Measurements from ENCODE around the gene NABP2.
A peak's percentile ranks its signal among the peaks of the same experiment; 100 is the strongest.

Gene NABP2

DNA sequence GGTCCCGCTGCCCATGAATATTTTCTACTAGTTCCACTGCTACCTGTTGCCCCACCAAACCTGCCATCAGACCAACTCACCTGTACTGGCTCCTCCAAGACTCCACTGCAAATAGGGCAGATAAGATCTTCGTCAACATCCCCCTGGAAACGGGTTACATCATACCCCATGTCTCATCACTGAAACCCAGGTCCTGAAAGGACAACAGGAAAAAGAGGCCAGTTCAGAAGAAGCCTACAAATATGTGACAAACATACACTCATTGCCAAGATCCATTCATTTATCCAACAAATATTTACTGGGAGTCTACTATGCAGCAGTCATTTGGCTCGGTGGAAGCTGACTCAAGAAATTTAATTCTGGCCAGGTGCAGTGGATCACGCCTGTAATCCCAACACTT is 10.3 kb upstream of the NABP2 start:
- no peak for DNase-seq (ENCODE audit: low read depth, low spot score)

DNA sequence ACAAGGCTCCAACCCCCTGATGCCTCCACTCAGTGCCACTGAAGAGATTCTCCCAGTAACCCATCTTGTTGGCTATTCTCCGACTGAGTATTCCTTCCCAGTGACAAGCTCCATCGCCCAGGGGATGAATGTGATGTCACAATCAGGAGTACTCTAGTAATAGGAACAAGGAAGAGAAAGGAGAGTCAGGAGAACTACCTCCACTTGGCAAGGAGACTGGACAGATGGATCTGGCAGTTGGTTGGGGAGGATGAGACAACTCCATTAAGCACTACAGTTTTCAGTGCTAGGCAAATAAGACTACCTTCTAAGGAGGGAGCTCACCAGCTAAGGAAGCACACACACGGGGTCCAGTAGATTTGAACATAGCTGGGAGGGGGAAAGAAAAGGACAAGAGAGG is 7.7 kb upstream of the NABP2 start:
- DNase-seq (ENCODE audit: low read depth, low spot score): no peak

DNA sequence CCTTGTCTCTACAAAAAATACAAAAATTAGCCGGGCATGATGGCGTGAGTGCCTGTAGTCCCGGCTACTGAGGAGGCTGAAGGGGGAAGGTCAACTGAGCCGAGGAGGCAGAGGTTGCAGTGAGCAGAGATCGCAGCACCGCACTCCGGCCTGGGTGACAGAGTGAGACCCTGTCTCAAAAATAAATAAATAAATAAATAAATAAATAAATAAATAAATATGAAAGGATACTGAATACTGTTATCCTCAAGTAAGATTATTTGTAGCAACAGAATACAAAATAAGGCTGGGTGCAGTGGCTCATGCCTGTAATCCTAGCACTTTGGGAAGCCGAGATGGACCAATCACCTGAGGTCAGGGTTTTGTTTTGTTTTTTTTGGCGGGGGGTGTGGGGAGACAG is 4.3 kb upstream of the NABP2 start:
- no peak for DNase-seq (ENCODE audit: low read depth, low spot score)

DNA sequence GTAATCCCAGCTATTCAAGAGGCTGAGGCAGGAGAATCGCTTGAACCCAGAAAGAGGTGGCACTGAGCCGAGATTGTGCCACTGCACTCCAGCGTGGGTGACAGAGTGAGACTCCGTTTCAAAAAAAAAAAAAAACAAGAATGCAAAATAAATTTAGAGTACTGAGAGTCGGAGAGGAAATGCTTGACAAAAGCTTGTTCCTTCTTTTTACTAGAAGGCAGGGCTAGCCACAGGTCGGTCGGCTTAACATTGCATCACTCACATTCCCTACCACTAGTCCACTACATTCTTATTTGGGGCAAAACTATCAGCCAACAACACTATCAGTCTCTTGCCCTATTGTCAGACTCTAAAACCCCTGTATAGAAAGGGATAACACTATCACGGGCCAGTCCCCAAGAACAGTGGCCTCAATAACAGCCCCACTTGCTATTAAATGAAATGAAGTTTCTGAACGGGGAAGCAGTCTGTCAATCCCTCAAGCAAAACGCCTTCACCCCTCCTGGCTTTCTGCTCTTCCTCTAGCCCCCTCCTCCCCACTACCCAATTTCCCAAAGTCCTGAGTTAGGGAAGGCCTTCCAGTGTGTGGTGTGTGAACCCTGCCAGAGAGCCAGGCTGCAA is 3.4 kb upstream of the NABP2 start:
- no peak for DNase-seq (ENCODE audit: low read depth, low spot score)

DNA sequence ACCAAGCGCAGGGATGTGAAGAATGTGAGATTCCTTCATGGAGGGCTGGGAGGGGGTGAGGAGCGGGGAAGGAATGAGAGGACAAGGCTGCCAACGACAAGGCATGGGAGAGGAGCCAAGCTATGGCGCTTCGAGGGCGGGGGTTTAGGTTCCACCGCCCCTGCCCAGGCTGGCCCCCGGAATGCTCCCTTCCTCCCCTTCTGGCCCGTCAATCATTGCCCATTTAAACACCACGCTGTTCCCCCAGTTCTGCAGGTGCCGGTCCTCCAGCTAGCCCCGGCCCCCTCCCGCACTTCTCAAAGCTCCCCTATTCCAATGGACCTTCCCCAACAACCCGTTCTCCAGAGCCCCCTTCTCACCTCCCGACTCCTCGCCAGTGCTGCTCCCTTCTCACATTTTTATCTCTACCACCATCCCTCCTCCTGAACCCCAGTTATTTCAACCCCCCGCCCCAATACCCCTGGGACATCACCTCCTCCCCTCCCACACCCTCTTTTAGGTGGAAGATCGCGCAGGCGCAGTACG is 2.8 kb upstream of the NABP2 start:
- no peak for DNase-seq (ENCODE audit: low read depth, low spot score)

DNA sequence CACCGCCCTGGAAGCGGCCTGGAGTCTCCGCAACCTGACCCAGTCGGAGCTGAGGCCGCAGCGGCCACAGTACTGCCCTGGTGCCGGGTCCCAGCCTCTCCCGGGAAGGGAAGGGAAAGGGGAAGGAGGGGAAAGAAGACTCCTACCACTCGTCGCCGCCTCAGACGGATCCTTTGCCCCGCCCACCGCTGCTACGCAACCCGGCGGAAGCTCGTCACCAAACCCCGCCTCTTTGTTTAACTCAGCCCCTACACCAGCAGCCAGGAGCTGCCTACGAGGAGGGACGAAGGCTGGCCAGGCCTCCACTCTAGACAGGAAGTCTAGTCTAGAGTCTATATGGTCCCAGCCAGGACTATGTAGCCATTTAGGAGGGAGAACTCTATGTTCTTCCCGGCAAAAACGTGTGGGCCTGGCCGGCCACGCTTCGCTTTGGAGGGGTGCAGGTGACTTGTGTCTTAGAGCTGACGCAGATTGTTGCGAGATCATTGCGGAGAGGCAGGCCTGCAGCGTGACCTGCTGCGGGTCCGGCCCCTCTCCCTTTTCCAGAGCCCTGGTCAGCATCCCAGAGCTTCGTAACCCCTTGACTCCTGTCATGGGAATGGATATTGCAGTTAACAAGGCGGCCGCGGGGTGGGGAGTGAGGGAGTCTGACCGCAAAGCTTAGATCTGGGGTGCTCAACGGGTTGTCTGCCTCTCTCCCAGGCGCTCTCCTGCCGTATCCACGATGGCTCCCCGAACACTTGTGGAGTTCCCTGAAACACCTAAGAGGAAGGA is 2.2 kb upstream of the NABP2 start, which contains the start of gene RNF41:
TSS of gene RNF41 (minus strand) at position 166 of the 774 bp plus-strand sequence. CDS start 7,875 bp downstream, outside the sequence.
- peak; percentile 94 for DNase-seq (ENCODE audit: low read depth, low spot score)

DNA sequence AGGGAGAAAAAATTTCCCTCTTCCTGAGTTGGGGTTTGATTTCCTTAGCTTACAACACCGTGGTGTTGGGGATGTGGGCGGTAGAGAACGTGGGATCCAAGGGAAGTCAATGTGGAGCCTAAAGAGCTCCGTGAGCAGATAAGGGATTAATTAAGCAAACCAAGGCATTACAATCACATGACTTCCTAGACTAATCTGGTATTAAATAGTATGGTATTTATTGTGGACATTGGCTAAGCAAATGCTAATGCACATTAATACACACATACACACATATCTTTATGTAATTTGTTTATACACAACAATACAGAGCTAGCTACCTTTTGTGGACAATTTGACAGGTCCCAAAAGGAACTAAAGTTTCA is 1.6 kb upstream of the NABP2 start:
- no peak for DNase-seq (ENCODE audit: low read depth, low spot score)

DNA sequence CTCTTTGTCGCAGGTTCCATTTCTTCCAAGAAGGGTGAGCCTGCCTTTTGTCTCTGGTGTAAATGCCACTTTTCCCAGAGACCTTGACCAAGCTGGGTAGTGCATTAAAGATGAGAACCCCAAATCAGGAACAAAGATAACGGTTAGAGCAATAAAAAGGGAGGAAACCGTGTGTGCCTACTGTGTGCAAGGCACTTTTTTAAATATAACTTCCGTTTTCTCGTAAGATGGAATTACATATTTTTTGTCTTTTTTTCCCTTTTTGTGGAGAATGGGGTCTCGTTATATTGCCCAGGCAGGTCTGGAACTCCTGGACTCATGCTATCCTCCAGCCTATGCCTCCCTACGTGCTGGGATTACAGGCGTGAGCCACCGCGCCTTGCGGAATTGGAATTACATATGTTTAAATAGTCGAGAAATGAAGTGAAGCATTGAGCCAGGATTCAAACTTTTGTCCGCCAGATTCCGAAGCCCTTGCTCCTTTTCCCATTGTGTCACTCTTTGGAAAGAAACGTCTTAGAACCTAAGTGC is 506 bp upstream of the NABP2 start:
- no peak for DNase-seq (ENCODE audit: low read depth, low spot score)

DNA sequence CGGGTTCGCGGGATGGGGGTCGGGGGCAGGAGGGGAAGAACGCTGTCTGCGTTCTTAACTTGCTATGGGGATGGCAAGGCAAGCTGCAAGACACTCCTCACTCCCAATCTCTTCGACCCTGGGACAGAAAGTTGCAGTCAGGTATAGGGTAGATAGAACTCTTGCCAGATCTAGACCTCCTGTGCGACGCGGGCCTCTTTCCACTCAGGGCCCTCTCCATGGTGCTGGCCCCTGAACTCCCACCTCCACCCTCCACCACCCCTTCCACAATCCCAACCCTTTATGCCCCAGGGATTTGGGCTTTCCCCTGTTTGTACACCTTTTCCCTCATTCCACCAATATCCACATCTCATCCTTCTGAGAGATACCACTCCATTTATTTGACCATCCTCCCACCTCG is 812 bp downstream of the NABP2 start:
- no peak for DNase-seq (ENCODE audit: low read depth, low spot score)

DNA sequence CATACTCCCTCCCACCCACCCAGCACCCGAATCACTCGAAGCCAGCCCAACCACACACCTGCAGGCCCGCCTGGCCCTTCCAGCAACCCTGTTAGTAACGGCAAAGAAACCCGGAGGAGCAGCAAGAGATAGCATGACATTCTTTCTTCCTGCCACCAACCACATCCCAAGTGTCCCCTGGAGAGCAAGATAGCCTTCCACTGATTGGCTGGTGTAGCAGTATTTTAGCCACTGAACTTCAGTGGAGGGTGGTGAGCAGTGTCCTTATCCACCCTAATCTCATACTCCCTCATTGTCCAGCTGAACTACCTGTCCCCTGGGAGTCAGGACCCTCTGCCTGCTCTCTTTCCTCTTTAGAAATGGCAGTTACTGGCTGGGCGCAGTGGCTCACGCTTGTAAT is 4.9 kb downstream of the NABP2 start:
- no peak for DNase-seq (ENCODE audit: low read depth, low spot score)

DNA sequence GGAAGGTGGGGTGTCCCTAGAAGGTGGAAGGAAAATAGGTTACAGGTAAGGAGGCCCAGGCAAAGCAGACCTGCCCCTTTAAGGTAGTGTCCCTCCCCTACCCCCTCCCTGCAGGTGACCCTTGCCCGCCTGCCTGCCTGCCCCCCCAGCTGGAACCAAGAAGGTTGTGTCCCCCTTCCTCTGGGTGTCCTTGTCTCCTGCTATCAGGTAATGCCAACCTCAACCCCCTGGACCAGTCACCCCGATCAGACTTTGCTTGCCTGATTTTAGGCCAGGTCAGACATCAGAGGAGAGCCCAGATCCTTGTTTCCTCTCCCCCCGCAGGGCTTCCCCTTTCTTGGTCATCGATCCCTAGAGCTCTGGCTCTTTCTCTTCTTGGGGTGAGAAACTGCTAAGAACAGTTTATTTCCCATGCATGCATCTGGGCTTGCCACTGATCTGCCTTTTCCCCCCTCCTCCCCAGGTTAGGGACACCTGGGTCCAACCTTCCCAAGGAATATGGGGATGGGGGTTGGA is 5.8 kb downstream of the NABP2 start, which contains the start of gene SLC39A5:
TSS of gene SLC39A5 (plus strand) at position 136 of the 516 bp plus-strand sequence. CDS start 1,224 bp downstream, outside the sequence.
- DNase-seq (ENCODE audit: low read depth, low spot score): no peak

DNA sequence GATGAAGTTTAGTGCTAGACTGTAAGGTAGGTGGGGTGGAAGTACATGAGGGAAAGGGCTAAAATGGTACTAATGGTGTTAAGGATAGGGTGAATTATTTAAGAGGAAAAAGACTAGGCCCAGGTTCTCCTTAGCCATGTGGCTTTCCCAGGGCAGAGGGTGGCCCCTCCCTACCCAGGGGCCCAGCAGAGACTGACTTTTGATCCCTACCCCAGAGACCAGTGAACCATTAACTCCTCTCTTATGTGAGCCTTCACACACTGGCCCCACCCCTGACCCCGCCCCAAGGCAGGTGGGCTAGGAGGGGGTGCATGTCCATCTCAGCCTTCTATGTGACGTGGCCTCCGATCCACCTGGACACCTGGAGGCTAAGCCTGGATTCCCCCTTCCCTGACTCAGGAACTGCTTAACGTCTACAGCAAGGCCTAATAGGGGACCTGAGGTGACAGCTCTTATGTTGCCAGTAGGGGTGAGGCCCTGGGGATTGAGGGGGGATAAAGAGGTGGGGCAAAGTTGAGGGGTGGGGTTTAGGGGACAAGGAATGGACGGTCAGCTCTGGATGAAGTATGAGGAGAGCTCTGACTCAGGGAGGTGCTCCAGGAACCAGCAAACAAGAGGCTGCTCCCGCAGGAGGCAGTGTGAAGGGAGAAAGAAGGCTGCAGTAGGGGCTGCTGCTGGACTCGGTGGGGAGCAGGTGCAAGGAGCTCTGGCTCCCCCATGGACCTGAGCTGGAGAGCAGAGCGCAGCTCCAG is 6.5 kb downstream of the NABP2 start:
- DNase-seq (ENCODE audit: low read depth, low spot score): no peak

DNA sequence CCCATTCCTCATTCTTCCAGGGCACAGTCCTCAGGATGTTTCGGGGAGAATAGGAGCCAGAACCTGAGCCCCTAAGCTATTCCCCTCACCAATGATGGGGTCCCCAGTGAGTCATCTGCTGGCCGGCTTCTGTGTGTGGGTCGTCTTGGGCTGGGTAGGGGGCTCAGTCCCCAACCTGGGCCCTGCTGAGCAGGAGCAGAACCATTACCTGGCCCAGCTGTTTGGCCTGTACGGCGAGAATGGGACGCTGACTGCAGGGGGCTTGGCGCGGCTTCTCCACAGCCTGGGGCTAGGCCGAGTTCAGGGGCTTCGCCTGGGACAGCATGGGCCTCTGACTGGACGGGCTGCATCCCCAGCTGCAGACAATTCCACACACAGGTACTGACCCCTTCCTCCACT is 7.0 kb downstream of the NABP2 start:
- DNase-seq (ENCODE audit: low read depth, low spot score): no peak

DNA sequence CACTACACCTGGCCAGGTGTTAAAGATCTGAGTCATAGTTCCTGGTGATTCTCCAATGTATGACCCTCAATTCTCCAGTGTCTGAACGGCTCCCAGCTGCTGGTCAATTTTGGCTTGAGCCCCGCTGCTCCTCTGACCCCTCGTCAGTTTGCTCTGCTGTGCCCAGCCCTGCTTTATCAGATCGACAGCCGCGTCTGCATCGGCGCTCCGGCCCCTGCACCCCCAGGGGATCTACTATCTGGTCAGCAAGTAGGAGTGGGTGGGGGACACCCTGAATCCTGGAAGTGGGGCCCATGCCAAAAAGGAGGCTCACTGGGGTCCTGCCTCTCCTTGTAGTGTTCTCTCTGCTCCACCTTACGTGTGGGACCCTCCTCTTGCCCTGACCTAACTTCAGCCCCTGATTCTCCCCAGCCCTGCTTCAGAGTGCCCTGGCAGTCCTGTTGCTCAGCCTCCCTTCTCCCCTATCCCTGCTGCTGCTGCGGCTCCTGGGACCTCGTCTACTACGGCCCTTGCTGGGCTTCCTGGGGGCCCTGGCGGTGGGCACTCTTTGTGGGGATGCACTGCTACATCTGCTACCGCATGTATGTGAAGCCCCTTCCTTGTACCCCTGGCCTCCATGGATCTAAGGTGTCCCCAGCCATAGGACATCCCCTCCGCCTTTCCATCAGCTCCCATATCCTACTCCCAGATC is 10.7 kb downstream of the NABP2 start:
- no peak for DNase-seq (ENCODE audit: low read depth, low spot score)

DNA sequence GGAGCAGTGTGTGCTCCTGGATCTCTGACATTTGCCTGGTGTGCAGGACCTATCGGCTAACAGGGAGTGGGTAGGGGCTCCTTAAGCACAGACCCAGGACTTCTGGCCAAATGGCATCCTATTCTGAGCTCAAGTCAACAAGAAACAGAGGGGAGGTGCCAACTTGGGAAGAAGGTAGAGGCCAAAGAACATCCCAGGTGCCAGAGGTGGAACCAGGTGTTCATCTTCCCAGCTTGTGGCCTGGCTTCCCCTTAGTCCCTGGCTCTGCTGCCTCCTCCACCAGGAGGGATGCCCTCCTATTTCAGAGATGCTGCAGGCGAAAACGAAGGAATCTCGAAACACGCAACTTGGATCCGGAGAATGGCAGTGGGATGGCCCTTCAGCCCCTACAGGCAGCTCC is 11.9 kb downstream of the NABP2 start:
- no peak for DNase-seq (ENCODE audit: low read depth, low spot score)

DNA sequence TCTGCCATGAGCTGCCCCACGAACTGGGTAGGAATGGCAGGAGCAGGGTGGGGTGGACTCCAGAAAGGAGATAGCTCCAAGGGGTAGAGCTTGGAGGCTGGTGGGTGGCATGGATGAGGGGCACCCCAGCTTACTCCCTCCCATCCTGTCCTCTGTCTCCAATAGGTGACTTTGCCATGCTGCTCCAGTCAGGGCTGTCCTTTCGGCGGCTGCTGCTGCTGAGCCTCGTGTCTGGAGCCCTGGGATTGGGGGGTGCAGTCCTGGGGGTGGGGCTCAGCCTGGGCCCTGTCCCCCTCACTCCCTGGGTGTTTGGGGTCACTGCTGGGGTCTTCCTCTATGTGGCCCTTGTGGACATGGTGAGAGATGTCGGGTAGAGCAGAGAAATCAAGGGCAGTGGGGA is 12.8 kb downstream of the NABP2 start:
- DNase-seq (ENCODE audit: low read depth, low spot score): no peak

DNA sequence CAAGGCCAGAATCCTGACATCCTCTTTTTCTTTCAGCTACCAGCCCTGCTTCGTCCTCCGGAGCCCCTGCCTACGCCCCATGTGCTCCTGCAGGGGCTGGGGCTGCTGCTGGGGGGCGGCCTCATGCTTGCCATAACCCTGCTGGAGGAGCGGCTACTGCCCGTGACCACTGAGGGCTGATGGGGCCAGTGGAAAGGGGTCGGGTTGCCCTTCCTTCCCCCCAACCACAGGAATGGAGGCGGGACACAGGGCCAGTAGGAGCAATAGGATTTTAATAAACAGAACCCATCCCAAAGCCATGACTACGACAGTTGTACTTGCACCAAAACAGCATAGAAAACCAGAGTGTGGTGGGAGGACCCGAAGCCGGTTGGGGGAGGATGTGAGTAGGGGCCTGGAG is 13.4 kb downstream of the NABP2 start:
- no peak for DNase-seq (ENCODE audit: low read depth, low spot score)

DNA sequence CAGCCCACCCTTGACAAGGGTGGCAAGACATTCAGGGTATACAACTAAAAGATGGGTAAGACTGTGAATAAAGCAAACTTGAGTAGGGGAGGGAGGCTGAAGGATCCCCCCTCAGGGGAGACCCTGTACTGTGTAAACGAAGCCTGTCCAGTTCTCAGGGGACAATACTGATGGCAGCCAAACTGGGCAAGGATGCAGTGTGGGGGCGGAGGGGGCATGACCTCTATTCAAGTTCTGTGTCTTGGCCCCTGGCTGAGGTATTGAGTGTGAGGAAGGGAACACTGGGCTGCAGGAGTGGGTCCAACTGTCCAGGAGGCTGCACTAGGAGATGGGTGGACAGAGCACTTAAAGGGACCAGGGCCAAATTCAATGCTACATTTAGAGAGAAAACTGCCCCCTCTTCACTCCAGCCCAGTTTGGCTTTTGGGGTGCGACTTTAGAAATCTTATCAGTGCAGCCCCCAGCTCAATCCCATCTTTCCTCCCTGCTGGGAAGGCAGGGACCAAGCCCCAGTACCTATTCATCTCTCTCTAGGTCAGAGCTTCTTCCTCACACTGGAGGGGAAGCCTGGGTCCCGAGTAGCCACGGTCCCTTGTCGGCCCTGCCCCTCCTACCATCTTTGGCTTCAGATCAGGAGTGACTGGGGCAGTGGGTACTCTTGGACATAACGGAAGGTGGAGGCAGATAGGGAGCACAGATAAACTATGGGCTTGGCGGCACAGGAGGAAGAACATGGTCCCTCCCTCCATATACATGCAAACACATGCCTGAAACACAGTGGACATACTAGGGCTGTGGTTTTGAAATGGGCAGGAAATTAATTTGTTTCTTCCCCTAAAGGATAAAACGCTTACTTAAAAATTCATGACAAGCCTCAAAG is 17.5 kb downstream of the NABP2 start:
- DNase-seq (ENCODE audit: low read depth, low spot score): no peak

DNA sequence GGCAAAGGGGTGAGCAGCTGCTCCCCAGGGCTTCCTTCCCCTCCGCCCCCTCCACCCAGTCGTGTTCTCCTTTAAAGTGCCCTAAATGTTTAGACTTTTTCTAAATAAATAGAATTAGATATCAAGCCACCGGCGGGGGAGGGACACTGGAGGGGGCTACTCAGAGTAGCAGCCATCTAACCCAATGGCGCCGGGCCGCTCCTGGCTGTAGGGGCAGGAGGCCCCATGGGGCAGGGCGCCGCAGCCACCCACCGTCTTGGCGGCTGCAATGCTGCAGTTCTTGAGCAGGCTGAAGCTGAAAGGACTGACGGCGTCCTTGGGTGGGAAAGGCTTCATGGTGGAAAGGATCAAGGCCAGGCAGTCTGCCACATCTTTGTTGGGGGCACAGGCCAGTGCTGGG is 18.8 kb downstream of the NABP2 start:
- no peak for DNase-seq (ENCODE audit: low read depth, low spot score)

DNA sequence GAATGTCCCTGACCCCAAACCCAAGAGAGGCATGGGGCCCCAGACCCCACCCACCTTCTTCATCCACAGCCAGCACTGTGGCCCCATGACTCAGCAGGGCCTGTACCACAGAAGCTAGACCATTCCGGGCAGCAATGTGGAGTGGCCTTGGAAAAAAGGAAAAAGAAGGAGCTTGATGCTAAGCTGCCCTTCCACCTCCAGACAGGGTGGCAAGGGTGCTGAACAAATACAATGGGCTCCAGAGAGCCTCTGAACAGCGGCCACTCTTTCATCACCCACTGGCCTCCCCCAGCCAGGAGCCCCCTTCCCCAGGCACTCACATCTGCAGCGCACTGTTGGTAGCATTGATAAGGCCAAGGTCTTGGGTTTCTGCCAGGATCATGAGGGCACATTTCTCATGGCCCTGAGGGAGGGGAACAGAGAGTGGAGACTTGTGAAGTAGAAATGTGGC is 19.6 kb downstream of the NABP2 start:
- no peak for DNase-seq (ENCODE audit: low read depth, low spot score)
